ENCODE data around the gene DPM1.

The DPM1 gene

GRCh38 chr20:50957798-50958614, at the start of gene DPM1:
Gene DPM1 (minus strand): TSS chr20:50958532. CDS start chr20:50958523, 9 bp downstream.
- DNase-seq = peak; percentile 97

GRCh38 chr20:51005214-51005613, 46.9 kb upstream of the DPM1 start:
- DNase-seq = no peak

DNA sequence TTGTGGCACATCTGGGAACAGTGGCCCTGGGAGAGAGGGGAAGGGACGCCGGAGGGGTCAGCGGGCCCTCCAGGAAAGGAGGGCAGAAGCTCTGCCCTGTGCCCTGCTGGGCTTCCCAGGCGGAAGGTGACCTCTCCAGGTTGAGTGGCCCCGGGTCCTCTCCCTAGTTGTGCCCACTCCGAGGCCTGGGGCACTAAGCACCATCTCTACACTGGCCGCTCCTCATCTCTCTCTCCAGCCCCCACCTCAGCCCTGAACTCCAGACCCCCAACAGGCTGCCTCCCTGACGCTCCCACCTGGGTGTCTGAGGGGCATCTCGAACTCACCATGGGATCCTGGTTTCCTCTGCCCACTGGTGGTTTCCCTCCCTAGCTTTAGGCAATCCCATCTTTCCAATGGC, 46.4 kb upstream of the DPM1 start:
- no peak for DNase-seq

GRCh38 chr20:51004305-51004727, 46.0 kb upstream of the DPM1 start:
- DNase-seq = no peak

- DNase-seq = no peak
Observed at GRCh38 chr20:51003753-51004152, 45.4 kb upstream of the DPM1 start.

DNA sequence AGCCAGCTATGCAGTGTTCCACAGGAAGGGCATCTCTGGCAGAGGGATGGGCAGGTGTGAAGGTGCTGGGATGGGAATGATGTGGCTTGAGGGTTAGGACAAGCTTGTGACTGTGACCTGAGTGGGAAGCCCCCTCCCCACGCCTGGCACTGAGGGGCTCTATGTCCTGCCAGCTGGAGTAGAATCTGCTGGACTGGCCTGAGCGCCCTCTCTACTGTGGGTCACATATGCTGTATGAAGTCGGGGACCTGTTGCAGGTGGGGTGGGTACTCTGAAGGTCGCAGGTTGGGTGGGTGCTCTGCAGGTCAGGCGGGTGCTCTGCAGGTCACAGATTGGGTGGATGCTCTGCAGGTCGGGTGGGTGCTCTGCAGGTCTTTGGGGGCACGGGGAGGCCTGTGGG, 44.3 kb upstream of the DPM1 start:
- DNase-seq = no peak

GRCh38 chr20:51001430-51002265, 43.3 kb upstream of the DPM1 start:
- DNase-seq = no peak

DNA sequence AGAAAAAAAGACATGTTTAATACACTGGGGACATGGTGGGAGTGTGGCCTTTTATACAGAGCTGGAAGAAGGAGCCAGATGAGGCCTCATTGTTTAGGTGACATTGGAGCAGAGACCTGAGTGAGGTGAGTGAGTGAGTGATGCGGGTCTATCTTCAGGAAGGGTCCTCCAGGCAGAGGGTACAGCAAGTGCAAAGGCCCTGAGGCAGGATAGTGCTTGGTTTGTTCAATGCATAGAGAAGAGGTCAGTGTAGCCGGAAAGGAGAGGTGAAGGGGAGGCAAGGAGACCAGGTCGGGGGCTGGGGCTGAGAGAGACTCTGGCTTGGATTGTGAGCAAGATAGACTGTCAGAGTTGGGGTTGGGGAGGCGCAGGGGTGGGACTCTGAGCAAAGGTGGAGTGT, 41.0 kb upstream of the DPM1 start:
- no peak for DNase-seq

- no peak for DNase-seq
Observed at GRCh38 chr20:50996901-50997865, 38.9 kb upstream of the DPM1 start.

DNA sequence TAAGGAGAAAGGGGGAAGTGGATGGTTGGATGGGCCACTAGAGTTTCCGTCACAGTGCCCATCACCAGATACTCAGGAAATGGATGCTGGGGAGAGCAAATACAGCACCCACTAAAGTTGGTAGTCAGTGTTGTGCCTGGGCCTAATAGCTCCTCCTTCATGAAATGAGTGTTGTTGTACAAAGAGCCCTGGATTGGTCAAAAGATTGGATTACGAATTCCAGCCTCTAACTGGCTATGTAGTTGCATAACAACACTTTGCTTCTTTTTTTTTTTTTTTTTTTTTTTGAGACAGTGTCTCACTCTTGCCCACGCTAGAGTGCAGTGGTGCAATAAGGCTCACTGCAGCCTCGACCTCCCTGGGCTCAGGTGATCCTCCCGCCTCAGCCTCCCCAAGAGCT, 37.2 kb upstream of the DPM1 start:
- no peak for DNase-seq

- DNase-seq = no peak
Observed at GRCh38 chr20:50993876-50994275, 35.5 kb upstream of the DPM1 start.

- DNase-seq = no peak
Observed at GRCh38 chr20:50992733-50993457, 34.6 kb upstream of the DPM1 start.

GRCh38 chr20:50992336-50992732, 34.0 kb upstream of the DPM1 start:
- DNase-seq = no peak

- no peak for DNase-seq
Observed at GRCh38 chr20:50991076-50991475, 32.7 kb upstream of the DPM1 start.

GRCh38 chr20:50987493-50988210, 29.3 kb upstream of the DPM1 start:
- peak; percentile 89 for DNase-seq

DNA sequence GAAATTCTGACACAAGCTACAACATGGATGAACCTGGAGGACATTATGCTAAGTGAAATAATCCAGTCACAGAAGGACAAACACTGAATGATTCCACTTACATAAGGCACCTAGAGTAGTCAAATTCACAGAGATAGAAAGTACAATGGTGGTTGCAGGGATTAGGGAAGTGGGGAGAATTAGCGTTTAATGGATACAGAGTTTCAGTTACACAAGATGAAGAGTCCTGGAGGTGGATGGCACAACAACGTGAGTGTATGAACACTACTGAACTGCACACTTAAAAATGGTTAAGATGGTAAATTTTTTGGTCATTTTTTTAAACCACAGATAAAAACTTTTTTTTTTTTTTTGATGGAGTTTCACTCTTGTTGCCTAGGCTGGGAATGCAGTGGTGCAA, 25.0 kb upstream of the DPM1 start:
- DNase-seq = no peak

DNA sequence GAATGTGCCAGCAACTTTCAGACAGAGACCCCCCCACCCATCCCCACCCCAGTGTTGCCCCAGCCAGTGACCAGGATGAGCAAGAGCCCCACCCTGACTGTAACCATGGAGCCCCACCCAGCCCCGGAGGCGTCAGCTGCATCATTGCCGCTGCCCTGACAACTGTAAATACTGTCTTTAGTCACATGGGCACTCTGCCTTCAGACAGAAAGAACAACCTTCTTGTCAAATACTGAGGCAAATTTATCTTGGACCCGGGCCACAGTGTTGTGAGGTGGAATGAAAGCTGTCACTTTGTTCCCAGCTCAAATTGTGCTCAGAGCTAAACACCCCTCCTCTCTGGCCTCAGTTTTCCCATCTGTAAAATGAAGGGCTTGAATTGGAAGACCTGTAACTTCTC, 24.0 kb upstream of the DPM1 start:
- no peak for DNase-seq

DNA sequence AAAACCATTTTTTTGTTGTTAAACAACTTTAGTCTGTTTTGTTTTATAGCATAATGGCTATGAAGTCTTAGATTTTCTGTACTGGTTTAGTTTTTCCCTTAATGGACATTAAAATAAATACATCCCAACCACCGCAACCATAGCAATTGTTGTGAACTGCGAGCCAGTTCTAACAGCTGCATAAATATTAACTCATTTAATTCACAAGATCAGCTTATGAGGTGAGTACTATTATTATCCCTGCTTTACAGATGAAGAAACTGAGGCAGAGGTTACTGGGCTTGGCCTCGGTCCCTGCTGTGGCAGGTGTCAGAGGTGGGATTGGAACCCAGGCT, 23.3 kb upstream of the DPM1 start:
- DNase-seq = no peak

DNA sequence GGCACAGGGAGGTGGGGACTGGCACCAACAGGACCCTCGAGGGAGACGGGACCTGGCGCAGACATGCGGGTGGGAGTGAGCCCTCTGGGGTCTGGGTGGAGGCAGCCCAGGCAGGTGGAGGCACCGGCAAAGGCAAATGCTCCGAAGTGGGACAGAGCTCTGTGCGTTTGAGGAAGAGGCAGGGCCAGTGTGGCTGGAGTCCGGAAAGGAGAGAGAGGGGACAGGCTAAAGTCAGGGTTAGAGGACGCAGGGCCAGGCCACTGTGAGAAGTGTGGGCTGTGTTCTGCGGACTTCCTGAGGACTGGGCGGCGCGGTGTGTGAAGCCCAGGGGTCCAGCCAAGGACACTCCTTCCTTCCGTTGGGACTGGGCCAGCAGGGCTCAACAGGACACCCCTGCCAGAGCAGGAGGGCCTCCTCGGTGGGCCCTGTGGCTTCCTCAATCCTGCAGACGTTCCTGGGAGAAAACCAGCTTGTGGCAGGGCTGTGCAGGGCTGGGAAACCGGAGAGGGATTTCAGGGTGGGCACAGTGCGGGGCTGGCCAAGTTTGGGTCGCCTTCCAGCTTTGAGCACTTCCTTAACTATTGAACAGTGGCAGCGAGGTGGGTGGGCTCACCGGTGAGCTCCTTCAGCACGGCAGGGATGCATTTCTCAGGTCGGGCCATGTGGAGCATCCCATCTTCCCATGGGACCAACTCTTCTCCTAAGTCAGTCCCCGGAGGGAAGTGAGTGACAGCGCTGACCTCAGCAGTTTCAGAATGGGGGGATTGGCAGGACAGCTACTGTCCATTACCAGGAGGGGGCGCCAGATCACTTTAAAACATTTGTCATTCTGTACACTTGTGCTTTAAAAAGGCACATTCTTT, 22.8 kb upstream of the DPM1 start:
- DNase-seq = peak; percentile 38

GRCh38 chr20:50980071-50980681, 21.8 kb upstream of the DPM1 start:
- no peak for DNase-seq

Measured in midbrain (tissue), 1 donor.